ENCODE results near the gene RUNX2. TPM values are rescaled to one million over a fixed set of nuclear protein-coding genes. Genes with fewer than 3 reads are reported as not detected.

Gene RUNX2
- total RNA-seq, 1 donor from 2014 or later = 3.1 TPM

GRCh38 chr6:45532721-45533210 lies 204.6 kb downstream of the RUNX2 start:
- intact Hi-C loops (cut with DNase I) = no loop called here
- no peak for DNase-seq (ENCODE audit: low spot score)

GRCh38 chr6:45533386-45533785 lies 205.3 kb downstream of the RUNX2 start:
- intact Hi-C loops (cut with DNase I) = no loop called here
- DNase-seq (ENCODE audit: low spot score) = no peak

GRCh38 chr6:45535933-45536332 lies 207.8 kb downstream of the RUNX2 start:
- no peak for DNase-seq (ENCODE audit: low spot score)
- intact Hi-C loops (cut with DNase I) = loop anchor here (5.0 kb wide), 1 partner anchor 49 kb away; no protein-coding TSS in a partner anchor

- intact Hi-C loops (cut with DNase I) = loop anchor here (5.0 kb wide), 1 partner anchor 50 kb away; no protein-coding TSS in a partner anchor
- DNase-seq (ENCODE audit: low spot score) = no peak
Observed at GRCh38 chr6:45537539-45537938, 209.4 kb downstream of the RUNX2 start.

GRCh38 chr6:45538641-45539547 lies 210.8 kb downstream of the RUNX2 start:
- intact Hi-C loops (cut with DNase I) = loop anchor here (5.0 kb wide), 1 partner anchor 52 kb away; no protein-coding TSS in a partner anchor
- no peak for DNase-seq (ENCODE audit: low spot score)

DNA sequence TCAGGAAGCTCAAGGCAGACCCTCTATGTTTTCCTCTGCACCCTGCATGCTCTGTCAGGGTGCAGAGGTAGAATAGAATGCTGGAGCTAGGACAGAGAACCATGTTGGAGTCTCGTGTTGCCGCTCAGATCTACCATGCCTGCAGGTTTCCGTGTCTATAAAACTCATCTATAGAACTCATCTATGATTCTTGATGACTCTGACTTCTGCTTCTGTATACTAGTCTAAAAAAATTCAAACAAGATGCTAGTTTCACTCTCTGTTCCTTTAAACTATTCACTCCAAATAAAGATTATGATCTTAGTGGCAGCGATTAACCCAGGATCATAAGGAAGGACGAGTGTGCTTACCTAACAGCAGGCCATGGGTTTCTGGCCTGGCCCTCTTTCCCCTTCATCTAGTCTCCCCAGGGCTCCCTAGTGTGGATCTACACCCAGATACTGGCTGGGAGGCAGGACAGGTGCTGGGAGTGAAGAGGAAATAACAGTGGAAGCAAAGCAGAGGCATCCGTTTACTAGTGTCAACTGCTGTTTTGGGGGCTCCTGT lies 212.3 kb downstream of the RUNX2 start:
- DNase-seq (ENCODE audit: low spot score) = no peak
- intact Hi-C loops (cut with DNase I) = no loop called here

GRCh38 chr6:45541934-45542333 lies 213.8 kb downstream of the RUNX2 start:
- intact Hi-C loops (cut with DNase I) = loop anchor here (2.0 kb wide), 1 partner anchor 53 kb away; no protein-coding TSS in a partner anchor
- no peak for DNase-seq (ENCODE audit: low spot score)

DNA sequence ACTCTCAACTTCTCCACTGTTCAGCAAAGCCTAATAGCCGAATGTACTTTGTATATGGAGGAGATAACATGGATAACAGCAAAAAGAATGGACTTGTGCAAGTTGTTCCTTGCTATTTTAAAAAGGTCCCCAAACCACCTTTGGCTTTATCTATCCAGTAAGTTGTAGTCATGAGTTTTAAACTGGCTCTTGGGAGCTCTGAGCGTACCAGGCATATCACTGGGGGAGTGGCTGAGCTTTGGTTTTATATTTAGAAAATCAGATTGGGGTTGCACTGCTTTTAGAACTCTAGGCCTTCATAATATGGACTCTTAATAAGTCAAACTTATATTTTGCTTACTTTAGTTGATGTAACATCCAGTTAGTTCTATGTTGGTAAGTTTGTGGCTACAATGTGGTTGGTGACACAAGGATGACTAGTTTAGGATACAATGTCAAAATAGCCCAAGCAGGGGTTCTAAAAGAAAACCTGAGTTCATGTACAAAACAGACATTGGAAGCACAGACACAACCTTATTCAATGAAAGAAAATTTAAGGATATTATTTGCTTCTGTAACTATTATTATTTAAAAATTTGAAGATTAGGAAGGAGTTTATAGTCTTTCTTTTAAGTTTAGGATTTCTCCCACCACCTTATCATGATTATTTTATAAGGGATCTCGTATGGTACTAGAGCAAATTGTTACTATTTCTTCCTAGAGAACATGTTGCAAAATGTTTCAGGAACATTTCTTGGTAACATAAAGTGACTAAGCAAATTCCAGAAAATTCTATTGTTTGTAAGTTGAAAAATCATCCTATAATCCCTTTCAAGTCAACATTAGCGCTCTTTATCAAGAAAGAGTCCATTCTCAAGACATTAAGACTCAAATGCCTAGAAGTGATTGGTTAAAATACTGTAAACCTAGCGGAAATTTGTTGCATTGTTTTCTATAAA lies 215.4 kb downstream of the RUNX2 start:
- no peak for DNase-seq (ENCODE audit: low spot score)
- intact Hi-C loops (cut with DNase I) = loop anchor here (2.0 kb wide), 1 partner anchor 51 kb away; no protein-coding TSS in a partner anchor

- intact Hi-C loops (cut with DNase I) = no loop called here
Observed at GRCh38 chr6:45545416-45545815, 217.3 kb downstream of the RUNX2 start.

GRCh38 chr6:45548657-45549515 lies 220.8 kb downstream of the RUNX2 start:
- intact Hi-C loops (cut with DNase I) = no loop called here
- no peak for DNase-seq (ENCODE audit: low spot score)

More at GRCh38 chr6:45545416-45545815, 217.3 kb downstream of the RUNX2 start:
- no peak for DNase-seq (ENCODE audit: low spot score)

DNA sequence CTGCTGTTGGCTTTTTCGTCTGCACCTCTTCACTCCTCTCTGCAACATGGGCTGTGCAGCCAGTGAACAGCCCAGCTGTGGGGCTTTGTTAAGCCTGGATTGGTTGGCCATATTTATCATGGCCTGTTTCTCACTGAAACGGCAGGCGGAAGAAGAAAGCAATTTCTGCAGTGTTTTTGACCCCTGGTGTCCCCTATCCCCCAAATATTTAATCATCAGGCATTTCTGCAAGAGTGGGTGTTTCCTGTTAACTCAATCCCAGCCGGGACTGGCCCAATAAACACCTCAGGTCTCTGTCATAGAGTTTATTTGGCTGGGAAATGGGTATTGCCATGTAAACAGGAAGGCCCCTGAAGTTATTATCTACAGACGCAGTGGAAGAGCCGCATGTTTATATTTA lies 224.4 kb downstream of the RUNX2 start:
- DNase-seq (ENCODE audit: low spot score) = no peak

DNA sequence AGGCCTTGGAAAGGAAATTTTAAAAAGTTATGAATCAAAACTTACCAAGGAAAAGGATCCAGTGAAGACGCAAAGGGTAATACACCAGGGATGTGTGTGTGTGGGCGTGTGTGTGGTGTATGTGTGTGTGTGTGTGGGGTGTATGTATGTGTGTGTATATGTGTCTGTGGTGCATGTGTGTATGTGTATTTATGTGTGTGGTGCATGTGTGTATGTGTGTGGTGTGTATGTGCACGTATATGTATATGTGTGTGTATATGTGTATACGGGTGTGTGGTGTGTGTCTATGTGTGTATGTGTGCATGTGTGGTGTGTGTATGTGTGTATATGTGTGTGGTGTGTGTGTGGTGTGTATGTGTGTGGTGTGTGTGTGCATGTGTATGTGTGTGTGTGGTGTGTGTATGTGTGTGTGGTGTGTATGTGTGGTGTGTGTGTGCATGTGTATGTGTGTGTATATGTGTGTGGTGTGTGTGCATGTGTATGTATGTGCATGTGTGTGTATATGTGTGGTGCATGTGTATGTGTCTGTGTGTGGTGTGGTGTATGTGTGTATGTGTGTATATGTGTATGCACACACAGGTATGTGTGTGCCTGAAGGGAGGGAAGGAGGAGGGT lies 225.7 kb downstream of the RUNX2 start:
- intact Hi-C loops (cut with DNase I) = no loop called here
- no peak for DNase-seq (ENCODE audit: low spot score)

More for the DNA sequence above, 224.4 kb downstream of the RUNX2 start:
- intact Hi-C loops (cut with DNase I) = no loop called here

- no peak for DNase-seq (ENCODE audit: low spot score)
- intact Hi-C loops (cut with DNase I) = no loop called here
Observed at GRCh38 chr6:45554591-45554990, 226.5 kb downstream of the RUNX2 start.

- no peak for DNase-seq (ENCODE audit: low spot score)
- intact Hi-C loops (cut with DNase I) = no loop called here
Observed at GRCh38 chr6:45555981-45556771, 228.0 kb downstream of the RUNX2 start.

- intact Hi-C loops (cut with DNase I) = no loop called here
- DNase-seq (ENCODE audit: low spot score) = no peak
Observed at GRCh38 chr6:45556828-45557227, 228.7 kb downstream of the RUNX2 start.

GRCh38 chr6:45557454-45557853 lies 229.3 kb downstream of the RUNX2 start:
- no peak for DNase-seq (ENCODE audit: low spot score)
- intact Hi-C loops (cut with DNase I) = no loop called here

- intact Hi-C loops (cut with DNase I) = no loop called here
Observed at GRCh38 chr6:45558858-45559257, 230.7 kb downstream of the RUNX2 start.

More at GRCh38 chr6:45558858-45559257, 230.7 kb downstream of the RUNX2 start:
- no peak for DNase-seq (ENCODE audit: low spot score)

All from cardiac septum (tissue), 1 donor.